ENCODE data around the gene MEG3. TPM values are rescaled to one million over a fixed set of nuclear protein-coding genes. Genes with fewer than 3 reads are reported as not detected.

The MEG3 gene
- total and polyA plus RNA-seq, 2 donors: 12.6 to 103 TPM

GRCh38 chr14:100806386-100806785 lies 19.5 kb upstream of the MEG3 start:
- Histone ChIP-seq H3K4me3 (ENCODE audit: low read length in 2 of 2) (no peak overlapping the region), H3K9me3 (ENCODE audit: control insufficient read depth in 2 of 2, insufficient read depth in 1 of 2, low read length in 1 of 2) (peaks cover 9 to 47% of the 10 kb centered on the region in 2 donors), H3K27me3 (ENCODE audit: control insufficient read depth in 2 of 2, insufficient read depth in 1 of 2, low read length in 1 of 2) (peaks cover 0 to 11% of the 10 kb centered on the region in 2 donors), H3K4me1 (ENCODE audit: control insufficient read depth in 2 of 2, insufficient read depth in 2 of 2, low read length in 2 of 2) (no peaks in the 10 kb centered on the region), H3K27ac (ENCODE audit: low read depth in 1 of 2, low read length in 1 of 2) (no peak overlapping the region), H3K36me3 (ENCODE audit: control insufficient read depth in 2 of 2, insufficient read depth in 2 of 2, low read length in 1 of 2) (no peaks in the 10 kb centered on the region)
- no peak for DNase-seq (ENCODE audit: low read depth in 6 of 9, low spot score in 9 of 9)
- WGBS: 96% methylated on average over 9 of the region's 9 CpGs

- Histone ChIP-seq H3K9me3 (ENCODE audit: control insufficient read depth in 2 of 2, insufficient read depth in 1 of 2, low read length in 1 of 2) (peaks cover 10 to 56% of the 10 kb centered on the region in 2 donors), H3K36me3 (ENCODE audit: control insufficient read depth in 2 of 2, insufficient read depth in 2 of 2, low read length in 1 of 2) (no peaks in the 10 kb centered on the region), H3K27ac (ENCODE audit: low read depth in 1 of 2, low read length in 1 of 2) (no peak overlapping the region), H3K4me1 (ENCODE audit: control insufficient read depth in 2 of 2, insufficient read depth in 2 of 2, low read length in 2 of 2) (no peaks in the 10 kb centered on the region), H3K27me3 (ENCODE audit: control insufficient read depth in 2 of 2, insufficient read depth in 1 of 2, low read length in 1 of 2) (peaks cover 0 to 11% of the 10 kb centered on the region in 2 donors), H3K4me3 (ENCODE audit: low read length in 2 of 2) (no peak overlapping the region)
- DNase-seq (ENCODE audit: low read depth in 6 of 9, low spot score in 9 of 9): no peak
- WGBS: 95% methylated on average over 14 of the region's 14 CpGs
Measured at GRCh38 chr14:100807496-100807895, 18.4 kb upstream of the MEG3 start.

GRCh38 chr14:100807979-100808734 lies 17.8 kb upstream of the MEG3 start:
- 88% methylated on average over 16 of the region's 16 CpGs for WGBS
- DNase-seq (ENCODE audit: low read depth in 6 of 9, low spot score in 9 of 9): no peak
- H3K27ac ChIP-seq (ENCODE audit: low read depth in 1 of 2, low read length in 1 of 2): no peak overlapping the region
- H3K36me3 ChIP-seq (ENCODE audit: control insufficient read depth in 2 of 2, insufficient read depth in 2 of 2, low read length in 1 of 2): no peaks in the 10 kb centered on the region
- H3K4me3 ChIP-seq (ENCODE audit: low read length in 2 of 2): no peak overlapping the region
- H3K27me3 ChIP-seq (ENCODE audit: control insufficient read depth in 2 of 2, insufficient read depth in 1 of 2, low read length in 1 of 2): peaks cover 0 to 11% of the 10 kb centered on the region in 2 donors
- H3K9me3 ChIP-seq (ENCODE audit: control insufficient read depth in 2 of 2, insufficient read depth in 1 of 2, low read length in 1 of 2): peaks cover 10 to 56% of the 10 kb centered on the region in 2 donors
- no peaks in the 10 kb centered on the region for H3K4me1 ChIP-seq (ENCODE audit: control insufficient read depth in 2 of 2, insufficient read depth in 2 of 2, low read length in 2 of 2)

GRCh38 chr14:100810435-100810834 lies 15.5 kb upstream of the MEG3 start:
- H3K4me3 ChIP-seq (ENCODE audit: low read length in 2 of 2): no peak overlapping the region
- no peaks in the 10 kb centered on the region for H3K36me3 ChIP-seq (ENCODE audit: control insufficient read depth in 2 of 2, insufficient read depth in 2 of 2, low read length in 1 of 2)
- H3K27me3 ChIP-seq (ENCODE audit: control insufficient read depth in 2 of 2, insufficient read depth in 1 of 2, low read length in 1 of 2): peaks cover 0 to 11% of the 10 kb centered on the region in 2 donors
- no peaks in the 10 kb centered on the region for H3K4me1 ChIP-seq (ENCODE audit: control insufficient read depth in 2 of 2, insufficient read depth in 2 of 2, low read length in 2 of 2)
- whole genome bisulfite sequencing: 76% methylated on average over 7 of the region's 7 CpGs
- no peak for DNase-seq (ENCODE audit: low read depth in 6 of 9, low spot score in 9 of 9)
- peaks cover 10 to 56% of the 10 kb centered on the region in 2 donors for H3K9me3 ChIP-seq (ENCODE audit: control insufficient read depth in 2 of 2, insufficient read depth in 1 of 2, low read length in 1 of 2)
- no peak overlapping the region for H3K27ac ChIP-seq (ENCODE audit: low read depth in 1 of 2, low read length in 1 of 2)

GRCh38 chr14:100810861-100811461 lies 15.0 kb upstream of the MEG3 start:
- DNase-seq (ENCODE audit: low read depth in 6 of 9, low spot score in 9 of 9): no peak
- H3K36me3 ChIP-seq (ENCODE audit: control insufficient read depth in 2 of 2, insufficient read depth in 2 of 2, low read length in 1 of 2): no peaks in the 10 kb centered on the region
- no peaks in the 10 kb centered on the region for H3K4me1 ChIP-seq (ENCODE audit: control insufficient read depth in 2 of 2, insufficient read depth in 2 of 2, low read length in 2 of 2)
- 63% methylated on average over 21 of the region's 21 CpGs for WGBS
- H3K27me3 ChIP-seq (ENCODE audit: control insufficient read depth in 2 of 2, insufficient read depth in 1 of 2, low read length in 1 of 2): peaks cover 0 to 11% of the 10 kb centered on the region in 2 donors
- no peak overlapping the region for H3K4me3 ChIP-seq (ENCODE audit: low read length in 2 of 2)
- H3K9me3 ChIP-seq (ENCODE audit: control insufficient read depth in 2 of 2, insufficient read depth in 1 of 2, low read length in 1 of 2): peaks cover 10 to 56% of the 10 kb centered on the region in 2 donors
- H3K27ac ChIP-seq (ENCODE audit: low read depth in 1 of 2, low read length in 1 of 2): no peak overlapping the region

GRCh38 chr14:100813291-100813690 lies 12.6 kb upstream of the MEG3 start:
- H3K27ac ChIP-seq (ENCODE audit: low read depth in 1 of 2, low read length in 1 of 2): no peak overlapping the region
- WGBS: 95% methylated on average over 10 of the region's 10 CpGs
- peaks cover 6 to 39% of the 10 kb centered on the region in 2 donors for H3K9me3 ChIP-seq (ENCODE audit: control insufficient read depth in 2 of 2, insufficient read depth in 1 of 2, low read length in 1 of 2)
- H3K4me1 ChIP-seq (ENCODE audit: control insufficient read depth in 2 of 2, insufficient read depth in 2 of 2, low read length in 2 of 2): no peaks in the 10 kb centered on the region
- no peaks in the 10 kb centered on the region for H3K36me3 ChIP-seq (ENCODE audit: control insufficient read depth in 2 of 2, insufficient read depth in 2 of 2, low read length in 1 of 2)
- H3K4me3 ChIP-seq (ENCODE audit: low read length in 2 of 2): no peak overlapping the region
- peaks cover 0 to 11% of the 10 kb centered on the region in 2 donors for H3K27me3 ChIP-seq (ENCODE audit: control insufficient read depth in 2 of 2, insufficient read depth in 1 of 2, low read length in 1 of 2)
- no peak for DNase-seq (ENCODE audit: low read depth in 6 of 9, low spot score in 9 of 9)

GRCh38 chr14:100815478-100816285 lies 10.2 kb upstream of the MEG3 start:
- peaks cover 4 to 16% of the 10 kb centered on the region in 2 donors for H3K9me3 ChIP-seq (ENCODE audit: control insufficient read depth in 2 of 2, insufficient read depth in 1 of 2, low read length in 1 of 2)
- no peak overlapping the region for H3K27ac ChIP-seq (ENCODE audit: low read depth in 1 of 2, low read length in 1 of 2)
- 80% methylated on average over 15 of the region's 15 CpGs for WGBS
- H3K4me3 ChIP-seq (ENCODE audit: low read length in 2 of 2): no peak overlapping the region
- H3K27me3 ChIP-seq (ENCODE audit: control insufficient read depth in 2 of 2, insufficient read depth in 1 of 2, low read length in 1 of 2): peaks cover 0 to 5% of the 10 kb centered on the region in 2 donors
- H3K4me1 ChIP-seq (ENCODE audit: control insufficient read depth in 2 of 2, insufficient read depth in 2 of 2, low read length in 2 of 2): peaks cover 0 to 3% of the 10 kb centered on the region in 2 donors
- DNase-seq (ENCODE audit: low read depth in 6 of 9, low spot score in 9 of 9): no peak
- no peaks in the 10 kb centered on the region for H3K36me3 ChIP-seq (ENCODE audit: control insufficient read depth in 2 of 2, insufficient read depth in 2 of 2, low read length in 1 of 2)

- Histone ChIP-seq H3K9me3 (ENCODE audit: control insufficient read depth in 2 of 2, insufficient read depth in 1 of 2, low read length in 1 of 2) (peaks cover under 1 to 9% of the 10 kb centered on the region in 2 donors), H3K36me3 (ENCODE audit: control insufficient read depth in 2 of 2, insufficient read depth in 2 of 2, low read length in 1 of 2) (no peaks in the 10 kb centered on the region), H3K27ac (ENCODE audit: low read depth in 1 of 2, low read length in 1 of 2) (no peak overlapping the region), H3K27me3 (ENCODE audit: control insufficient read depth in 2 of 2, insufficient read depth in 1 of 2, low read length in 1 of 2) (no peaks in the 10 kb centered on the region), H3K4me1 (ENCODE audit: control insufficient read depth in 2 of 2, insufficient read depth in 2 of 2, low read length in 2 of 2) (peaks cover 0 to 3% of the 10 kb centered on the region in 2 donors), H3K4me3 (ENCODE audit: low read length in 2 of 2) (no peak overlapping the region)
- 75% methylated on average over 5 of the region's 5 CpGs for WGBS
- DNase-seq (ENCODE audit: low read depth in 6 of 9, low spot score in 9 of 9): no peak
Measured at GRCh38 chr14:100816286-100816949, 9.5 kb upstream of the MEG3 start.
